ENCODE results near the gene P3R3URF. TPM values are rescaled to one million over a fixed set of nuclear protein-coding genes. Genes with fewer than 3 reads are reported as not detected.
"Not testable (repeated sequence)": the region's sequence is repeated elsewhere in the genome, so short reads cannot be mapped to it uniquely, and the experiment has no call there.

The P3R3URF gene
- polyA plus RNA-seq (2013, experiment 1 of 4), result not detected
- polyA plus RNA-seq (2013, experiment 2 of 4), result not detected
- polyA plus RNA-seq (2013, experiment 3 of 4), result not detected
- polyA plus RNA-seq (2013, experiment 4 of 4), result not detected

- Histone ChIP-seq H3K27ac (ENCODE audit: insufficient read depth, low read depth, low read length, poor library complexity, severe bottlenecking) (no peak within 1 kb of the TSS), H3K4me1 (ENCODE audit: control insufficient read depth, insufficient read depth, low read length) (peaks cover 5% of the 10 kb centered on the region), H3K9me3 (ENCODE audit: control insufficient read depth, low read length) (no peaks in the 10 kb centered on the region), H3K4me3 (ENCODE audit: insufficient read depth, low read depth, low read length) (no peak within 1 kb of the TSS), H3K27me3 (ENCODE audit: control insufficient read depth, insufficient read depth, low read length, poor library complexity, severe bottlenecking) (no peaks in the 10 kb centered on the region), H3K36me3 (ENCODE audit: control insufficient read depth, insufficient read depth, low read length) (no peaks in the 10 kb centered on the region)
- 91 to 92% methylated on average over 13 of the region's 13 CpGs for WGBS, 2 experiments
Measured at GRCh38 chr1:46176211-46176865, at the start of gene P3R3URF. Gene P3R3URF, minus strand, starts transcription at chr1:46176488. Its CDS starts 17 bp downstream, at chr1:46176471.

- Histone ChIP-seq H3K4me3 (ENCODE audit: insufficient read depth, low read depth, low read length) (no peak overlapping the region), H3K27ac (ENCODE audit: insufficient read depth, low read depth, low read length, poor library complexity, severe bottlenecking) (no peak overlapping the region), H3K4me1 (ENCODE audit: control insufficient read depth, insufficient read depth, low read length) (peaks cover 22% of the 10 kb centered on the region), H3K9me3 (ENCODE audit: control insufficient read depth, low read length) (no peaks in the 10 kb centered on the region), H3K36me3 (ENCODE audit: control insufficient read depth, insufficient read depth, low read length) (no peaks in the 10 kb centered on the region), H3K27me3 (ENCODE audit: control insufficient read depth, insufficient read depth, low read length, poor library complexity, severe bottlenecking) (no peaks in the 10 kb centered on the region)
- 90 to 97% methylated on average over 4 of the region's 4 CpGs for WGBS, 2 experiments
Measured at GRCh38 chr1:46224966-46225365, 48.7 kb upstream of the P3R3URF start.

GRCh38 chr1:46223472-46223943 is 47.2 kb upstream of the P3R3URF start:
- peaks cover 22% of the 10 kb centered on the region for H3K4me1 ChIP-seq (ENCODE audit: control insufficient read depth, insufficient read depth, low read length)
- no peaks in the 10 kb centered on the region for H3K9me3 ChIP-seq (ENCODE audit: control insufficient read depth, low read length)
- no peaks in the 10 kb centered on the region for H3K27me3 ChIP-seq (ENCODE audit: control insufficient read depth, insufficient read depth, low read length, poor library complexity, severe bottlenecking)
- no peaks in the 10 kb centered on the region for H3K36me3 ChIP-seq (ENCODE audit: control insufficient read depth, insufficient read depth, low read length)
- no peak overlapping the region for H3K4me3 ChIP-seq (ENCODE audit: insufficient read depth, low read depth, low read length)
- no peak overlapping the region for H3K27ac ChIP-seq (ENCODE audit: insufficient read depth, low read depth, low read length, poor library complexity, severe bottlenecking)
- 21% methylated on average over 6 of the region's 6 CpGs for WGBS, 2 experiments

DNA sequence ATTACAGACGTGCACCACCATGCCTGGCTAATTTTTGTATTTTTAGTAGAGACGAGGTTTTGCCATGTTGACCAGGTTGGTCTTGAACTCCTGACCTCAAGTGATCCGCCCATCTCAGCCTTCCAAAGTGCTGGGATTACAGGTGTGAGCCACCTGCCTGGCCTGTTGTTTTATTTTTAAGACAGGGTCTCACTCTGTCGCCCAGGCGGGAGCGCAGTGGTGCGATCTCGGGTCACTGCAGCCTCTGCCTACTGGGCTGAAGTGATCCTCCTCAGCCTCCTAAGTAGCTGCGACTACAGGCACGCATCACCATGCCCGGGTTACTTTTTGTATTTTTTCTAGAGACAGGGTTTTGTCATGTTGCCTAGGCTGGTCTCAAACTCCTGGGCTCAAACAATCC is 46.8 kb upstream of the P3R3URF start:
- peaks cover 22% of the 10 kb centered on the region for H3K4me1 ChIP-seq (ENCODE audit: control insufficient read depth, insufficient read depth, low read length)
- H3K4me3 ChIP-seq (ENCODE audit: insufficient read depth, low read depth, low read length); H3K27me3 ChIP-seq (ENCODE audit: control insufficient read depth, insufficient read depth, low read length, poor library complexity, severe bottlenecking); H3K36me3 ChIP-seq (ENCODE audit: control insufficient read depth, insufficient read depth, low read length); H3K27ac ChIP-seq (ENCODE audit: insufficient read depth, low read depth, low read length, poor library complexity, severe bottlenecking); H3K9me3 ChIP-seq (ENCODE audit: control insufficient read depth, low read length): not testable (repeated sequence)
- 85 to 87% methylated on average over 11 of the region's 11 CpGs for WGBS, 2 experiments

GRCh38 chr1:46221749-46222148 is 45.5 kb upstream of the P3R3URF start:
- Histone ChIP-seq H3K9me3 (ENCODE audit: control insufficient read depth, low read length) (no peaks in the 10 kb centered on the region), H3K4me3 (ENCODE audit: insufficient read depth, low read depth, low read length) (no peak overlapping the region), H3K4me1 (ENCODE audit: control insufficient read depth, insufficient read depth, low read length) (peaks cover 22% of the 10 kb centered on the region), H3K36me3 (ENCODE audit: control insufficient read depth, insufficient read depth, low read length) (no peaks in the 10 kb centered on the region), H3K27ac (ENCODE audit: insufficient read depth, low read depth, low read length, poor library complexity, severe bottlenecking) (peak overlapping the region; percentile 70), H3K27me3 (ENCODE audit: control insufficient read depth, insufficient read depth, low read length, poor library complexity, severe bottlenecking) (no peaks in the 10 kb centered on the region)
- 6 to 9% methylated on average over 4 of the region's 4 CpGs for WGBS, 2 experiments

- 88 to 98% methylated on average over 3 of the region's 3 CpGs for WGBS, 2 experiments
- H3K9me3 ChIP-seq (ENCODE audit: control insufficient read depth, low read length), result no peaks in the 10 kb centered on the region
- no peak overlapping the region for H3K27ac ChIP-seq (ENCODE audit: insufficient read depth, low read depth, low read length, poor library complexity, severe bottlenecking)
- H3K4me3 ChIP-seq (ENCODE audit: insufficient read depth, low read depth, low read length), result no peak overlapping the region
- no peaks in the 10 kb centered on the region for H3K27me3 ChIP-seq (ENCODE audit: control insufficient read depth, insufficient read depth, low read length, poor library complexity, severe bottlenecking)
- H3K36me3 ChIP-seq (ENCODE audit: control insufficient read depth, insufficient read depth, low read length), result no peaks in the 10 kb centered on the region
- H3K4me1 ChIP-seq (ENCODE audit: control insufficient read depth, insufficient read depth, low read length), result peaks cover 22% of the 10 kb centered on the region
Measured at GRCh38 chr1:46220808-46221207, 44.5 kb upstream of the P3R3URF start.

DNA sequence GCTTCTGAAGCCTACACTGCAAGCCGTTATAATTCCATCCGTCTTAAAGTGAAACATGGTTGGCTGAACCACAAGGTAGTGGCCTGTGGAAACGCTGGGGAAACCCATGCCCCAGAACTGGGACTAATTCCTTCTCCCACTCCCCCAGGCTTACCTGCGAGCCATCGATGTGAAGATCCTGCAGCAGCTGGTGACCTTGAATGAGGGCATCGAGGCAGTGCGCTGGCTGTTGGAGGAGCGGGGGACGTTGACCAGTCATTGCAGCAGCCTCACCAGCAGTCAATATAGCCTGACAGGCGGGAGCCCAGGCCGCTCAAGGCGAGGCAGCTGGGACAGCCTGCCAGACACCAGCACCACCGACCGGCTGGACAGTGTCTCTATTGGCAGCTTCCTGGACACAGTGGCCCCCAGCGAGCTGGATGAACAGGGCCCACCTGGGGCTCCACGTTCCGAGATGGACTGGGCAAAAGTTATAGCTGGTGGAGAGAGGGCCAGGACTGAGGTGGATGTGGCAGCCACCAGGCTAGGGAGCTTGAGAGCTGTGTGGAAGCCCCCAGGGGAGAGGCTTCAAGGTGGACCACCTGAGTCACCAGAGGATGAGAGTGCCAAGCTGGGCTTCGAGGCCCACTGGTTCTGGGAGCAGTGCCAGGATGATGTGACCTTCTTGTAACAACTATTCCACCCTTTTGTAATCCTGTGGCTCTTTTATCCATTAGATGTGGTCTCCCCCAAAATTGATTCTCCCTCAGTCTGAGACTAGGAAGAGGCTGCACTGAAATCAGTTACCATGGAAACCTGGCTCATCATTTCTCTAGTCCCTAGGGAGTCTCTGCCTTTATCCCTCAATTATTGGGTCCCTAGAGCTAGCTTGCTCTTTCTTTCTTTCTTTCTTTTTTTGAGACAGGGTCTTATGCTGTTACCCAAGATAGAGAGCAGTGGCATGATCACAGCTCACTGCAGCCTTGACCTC is 43.5 kb upstream of the P3R3URF start:
- H3K27me3 ChIP-seq (ENCODE audit: control insufficient read depth, insufficient read depth, low read length, poor library complexity, severe bottlenecking), result no peaks in the 10 kb centered on the region
- H3K4me1 ChIP-seq (ENCODE audit: control insufficient read depth, insufficient read depth, low read length), result peaks cover 22% of the 10 kb centered on the region
- no peak overlapping the region for H3K27ac ChIP-seq (ENCODE audit: insufficient read depth, low read depth, low read length, poor library complexity, severe bottlenecking)
- H3K4me3 ChIP-seq (ENCODE audit: insufficient read depth, low read depth, low read length), result no peak overlapping the region
- 95 to 96% methylated on average over 18 of the region's 18 CpGs for WGBS, 2 experiments
- H3K9me3 ChIP-seq (ENCODE audit: control insufficient read depth, low read length), result no peaks in the 10 kb centered on the region
- H3K36me3 ChIP-seq (ENCODE audit: control insufficient read depth, insufficient read depth, low read length), result no peaks in the 10 kb centered on the region

DNA sequence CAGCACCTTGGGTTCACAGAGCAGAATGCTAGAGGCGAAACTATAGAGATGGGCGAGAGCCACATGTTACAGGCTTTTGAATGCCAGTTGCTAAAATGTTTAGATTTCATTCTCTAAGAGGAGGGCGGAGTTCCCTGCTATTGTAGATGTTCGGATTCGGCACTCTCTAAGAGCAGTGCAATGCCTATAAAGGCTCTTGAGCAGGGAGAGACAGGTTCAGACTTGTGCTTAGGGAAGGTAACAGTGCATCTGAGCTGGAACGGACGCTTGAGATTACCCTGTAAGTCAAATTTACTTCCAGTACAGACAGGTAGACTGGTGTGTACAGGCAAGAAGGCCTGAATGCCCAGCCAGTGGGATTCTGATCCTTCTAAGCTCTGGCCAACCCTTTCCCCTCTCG is 42.2 kb upstream of the P3R3URF start:
- 95 to 98% methylated on average over 8 of the region's 8 CpGs for WGBS, 2 experiments
- no peak overlapping the region for H3K4me3 ChIP-seq (ENCODE audit: insufficient read depth, low read depth, low read length)
- no peak overlapping the region for H3K27ac ChIP-seq (ENCODE audit: insufficient read depth, low read depth, low read length, poor library complexity, severe bottlenecking)

GRCh38 chr1:46215504-46215903 is 39.2 kb upstream of the P3R3URF start:
- Histone ChIP-seq H3K27ac (ENCODE audit: insufficient read depth, low read depth, low read length, poor library complexity, severe bottlenecking) (no peak overlapping the region), H3K27me3 (ENCODE audit: control insufficient read depth, insufficient read depth, low read length, poor library complexity, severe bottlenecking) (no peaks in the 10 kb centered on the region), H3K4me3 (ENCODE audit: insufficient read depth, low read depth, low read length) (no peak overlapping the region), H3K36me3 (ENCODE audit: control insufficient read depth, insufficient read depth, low read length) (no peaks in the 10 kb centered on the region), H3K9me3 (ENCODE audit: control insufficient read depth, low read length) (no peaks in the 10 kb centered on the region), H3K4me1 (ENCODE audit: control insufficient read depth, insufficient read depth, low read length) (no peaks in the 10 kb centered on the region)

More for the DNA sequence above, 42.2 kb upstream of the P3R3URF start:
- H3K36me3 ChIP-seq (ENCODE audit: control insufficient read depth, insufficient read depth, low read length), result no peaks in the 10 kb centered on the region
- H3K9me3 ChIP-seq (ENCODE audit: control insufficient read depth, low read length), result no peaks in the 10 kb centered on the region
- H3K27me3 ChIP-seq (ENCODE audit: control insufficient read depth, insufficient read depth, low read length, poor library complexity, severe bottlenecking), result no peaks in the 10 kb centered on the region
- H3K4me1 ChIP-seq (ENCODE audit: control insufficient read depth, insufficient read depth, low read length), result peaks cover 15% of the 10 kb centered on the region

GRCh38 chr1:46211051-46211450 is 34.8 kb upstream of the P3R3URF start:
- H3K4me3 ChIP-seq (ENCODE audit: insufficient read depth, low read depth, low read length), result no peak overlapping the region
- H3K27me3 ChIP-seq (ENCODE audit: control insufficient read depth, insufficient read depth, low read length, poor library complexity, severe bottlenecking), result no peaks in the 10 kb centered on the region
- WGBS, 2 experiments, result 93 to 95% methylated on average over 2 of the region's 2 CpGs
- no peak overlapping the region for H3K27ac ChIP-seq (ENCODE audit: insufficient read depth, low read depth, low read length, poor library complexity, severe bottlenecking)
- H3K4me1 ChIP-seq (ENCODE audit: control insufficient read depth, insufficient read depth, low read length), result no peaks in the 10 kb centered on the region
- no peaks in the 10 kb centered on the region for H3K36me3 ChIP-seq (ENCODE audit: control insufficient read depth, insufficient read depth, low read length)
- H3K9me3 ChIP-seq (ENCODE audit: control insufficient read depth, low read length), result no peaks in the 10 kb centered on the region

All from ectodermal cell (in vitro differentiated cells).